GM12878 (cell line): ENCODE measurements around the gene SEMA4G. TPM values are rescaled to one million over a fixed set of nuclear protein-coding genes. Genes with fewer than 3 reads are reported as not detected.

Source experiments
- ATAC-seq: fragments of 200-7000 bp; cut with Tn5 transposase; 3 replicates; pipeline ENCODE4 v1.9.1; 2020; ENCODE audit warnings: mild to moderate bottlenecking, moderate library complexity
- BruUV-seq: library from RNA; stranded (reverse); fragments of 400-500 nt; replicated peaks from 2 replicates; lab custom pipeline; 2021; lab: Mats Ljungman, UMichigan
- CTCF ChIA-PET: fragments of 300-600 bp; sonication (Branson Sonifier 250); formaldehyde crosslinking; extraction: SDS; loops from one replicate; lab custom pipeline; 2021; ENCODE audit warnings: inconsistent platforms; lab: Yijun Ruan, JAX
- POLR2A ChIA-PET: fragments of 350-600 bp; formaldehyde crosslinking; extraction: SDS; loops from one replicate; lab custom pipeline; 2021; ENCODE audit warnings: inconsistent platforms; lab: Charles Lee
- RAD21 ChIA-PET: fragments of 300-600 bp; sonication (Branson Sonifier 250); formaldehyde crosslinking; loops from one replicate; lab custom pipeline; 2023; ENCODE audit warnings: antibody characterized with exemption; ENCODE audit not compliant: unreplicated experiment; lab: Charles Lee
- SMC1A ChIA-PET: fragments of 300-600 bp; sonication (Branson Sonifier 250); formaldehyde crosslinking; loops from one replicate; lab custom pipeline; 2023; ENCODE audit not compliant: unreplicated experiment, uncharacterized antibody; lab: Charles Lee
- DNase-seq: peaks from one replicate; pipeline ENCODE4 v3.0.0-alpha.2; 2011; ENCODE audit warnings: low read depth, low spot score
- FAIRE-seq: peaks from 3 replicates; lab custom pipeline; 2011; peaks lifted over from hg19 to GRCh38; lab: Jason Lieb, UNC
- H2AFZ ChIP-seq: 2 replicates; pipeline ENCODE4 v1.6.0; 2011; ENCODE audit warnings: low read depth, low read length, control low read depth; ENCODE audit not compliant: control insufficient read depth
- H3K27ac ChIP-seq: 2 replicates; pipeline ENCODE4 v1.5.1; 2011; ENCODE audit warnings: control low read depth; ENCODE audit not compliant: control insufficient read depth, insufficient read depth
- H3K27me3 ChIP-seq, 2 experiments: replicated peaks in 1 of 2; 2 replicates each; pipeline versions ENCODE4 v1.6.0 to v1.6.1; 2011; ENCODE audit warnings: low read length in 1 of 2; ENCODE audit not compliant: control insufficient read depth in 2 of 2, insufficient read depth in 2 of 2
- H3K36me3 ChIP-seq, 2 experiments: 2 replicates each; pipeline ENCODE4 v1.5.1; 2011; ENCODE audit warnings: low read length in 1 of 2; ENCODE audit not compliant: control insufficient read depth in 2 of 2, insufficient read depth in 2 of 2
- H3K4me1 ChIP-seq: 2 replicates; pipeline ENCODE4 v1.6.1; 2011; ENCODE audit warnings: mild to moderate bottlenecking, low read length, moderate library complexity, mixed read lengths; ENCODE audit not compliant: control insufficient read depth, insufficient read depth
- H3K4me2 ChIP-seq: 2 replicates; pipeline ENCODE4 v1.6.0; 2011; ENCODE audit warnings: control low read depth; ENCODE audit not compliant: control insufficient read depth, insufficient read depth
- H3K4me3 ChIP-seq: fragments of 200-600 bp; sonication (generic); 2 replicates; pipeline ENCODE4 v1.5.1; 2016
- H3K79me2 ChIP-seq: 2 replicates; pipeline ENCODE4 v1.6.0; 2011; ENCODE audit warnings: low read length; ENCODE audit not compliant: control insufficient read depth, insufficient read depth
- H3K9ac ChIP-seq: 2 replicates; pipeline ENCODE4 v1.8.0; 2011; ENCODE audit warnings: low read length, control low read depth, mixed read lengths; ENCODE audit not compliant: control insufficient read depth, insufficient read depth
- H3K9me3 ChIP-seq: replicated peaks from 3 replicates; pipeline ENCODE4 v1.5.1; 2011; ENCODE audit warnings: mild to moderate bottlenecking, low read length; ENCODE audit not compliant: control insufficient read depth, insufficient read depth
- H4K20me1 ChIP-seq: 2 replicates; pipeline ENCODE4 v1.6.0; 2011; ENCODE audit not compliant: control insufficient read depth, insufficient read depth
- EGR1 ChIP-seq, 2 experiments: IDR thresholded peaks; 1 replicate in 1 of 2; 2 replicates in 1 of 2; pipeline ENCODE4 v1.6.1; 2011 to 2012; ENCODE audit warnings: low read depth in 2 of 2, low read length in 2 of 2, borderline replicate concordance in 1 of 2, mild to moderate bottlenecking in 1 of 2, moderate library complexity in 1 of 2
- MEF2A ChIP-seq: IDR thresholded peaks from 2 replicates; pipeline ENCODE4 v1.6.1; 2011; ENCODE audit warnings: low read depth, mild to moderate bottlenecking, low read length, moderate library complexity; ENCODE audit not compliant: insufficient read depth
- RAD21 ChIP-seq: IDR thresholded peaks from 2 replicates; pipeline ENCODE4 v1.6.1; 2011; ENCODE audit warnings: mild to moderate bottlenecking, low read depth, low read length, moderate library complexity; ENCODE audit not compliant: insufficient read depth
- RELA ChIP-seq: fragments of 450-650 bp; IDR thresholded peaks from 2 replicates; pipeline ENCODE4 v1.8.0; 2014; ENCODE audit warnings: borderline replicate concordance; ENCODE audit not compliant: partially characterized antibody
- SMAD1 ChIP-seq: fragments of 450-650 bp; IDR thresholded peaks from 2 replicates; pipeline ENCODE4 v1.6.1; 2018; ENCODE audit warnings: mild to moderate bottlenecking, low read depth; ENCODE audit not compliant: partially characterized antibody
- STAT3 ChIP-seq: IDR thresholded peaks from 2 replicates; pipeline ENCODE4 v1.6.1; 2011; ENCODE audit warnings: low read depth, low read length, improper control_type of control experiment
- USF2 ChIP-seq: IDR thresholded peaks from 2 replicates; pipeline ENCODE4 v1.6.1; 2011; ENCODE audit warnings: low read depth, low read length, improper control_type of control experiment, borderline replicate concordance
- WGBS: methylation state at CpG from one replicate; pipeline ENCODE4 v1.1.6; 2016; ENCODE audit warnings: low lambda C conversion rate; ENCODE audit not compliant: insufficient replicate concordance, insufficient coverage; ENCODE audit errors: missing lambda C conversion rate; 5-methylcytosine and 5-hydroxymethylcytosine counted together
- in situ Hi-C: fragments of 300-500 bp; cut with MboI; formaldehyde crosslinking; loops from 9 replicates; pipeline ENCODE4 v1.14.3; 2018; ENCODE audit warnings: mixed read lengths
- intact Hi-C: fragments of 100-400 bp; cut with micrococcal nuclease; formaldehyde crosslinking; loops from one replicate; pipeline ENCODE4 v1.14.2; 2022; ENCODE audit not compliant: unreplicated experiment
- polyA plus RNA-seq, 11 experiments: library from polyadenylated mRNA; depleted of rRNA in 4 of 11; unstranded in 6 of 11; stranded (reverse) in 5 of 11; fragments of >200 nt; fragmentation: Nextera tagmentation in 4 of 11; fragmentation: Illumina TruSeq in 1 of 11; extraction: Ambion mirVana in 4 of 11; extraction: Trizol in 1 of 11; gene quantifications; 1 replicate in 1 of 11; 2 replicates in 10 of 11; pipeline versions ENCODE4 v1.2.1 to v1.2.3, GENCODE V29; 2011 to 2016; ENCODE audit warnings: inconsistent platforms in 2 of 11, missing spikeins in 2 of 11, low read depth in 1 of 11
- total RNA-seq, 4 experiments: library from RNA; depleted of rRNA in 3 of 4; stranded (reverse); fragments of >200 nt in 3 of 4; fragmentation: Illumina TruSeq in 1 of 4; extraction: Trizol in 1 of 4; gene quantifications; 2 replicates each; pipeline versions ENCODE4 v1.2.1 to v1.2.3, GENCODE V29; 2013 to 2021
- TF ChIP-seq, protein P1 (sequence below): IDR thresholded peaks from 2 replicates; pipeline ENCODE4 v1.6.1; 2012; ENCODE audit warnings: mild to moderate bottlenecking, low read depth, low read length

Gene SEMA4G
- total and polyA plus RNA-seq, 10 of the 15 experiments (the other 5 are each of a cell fraction or from before 2014, with no cell fraction given): 0.09 to 2.3 (median 0.44) TPM; not detected in 4

DNA sequence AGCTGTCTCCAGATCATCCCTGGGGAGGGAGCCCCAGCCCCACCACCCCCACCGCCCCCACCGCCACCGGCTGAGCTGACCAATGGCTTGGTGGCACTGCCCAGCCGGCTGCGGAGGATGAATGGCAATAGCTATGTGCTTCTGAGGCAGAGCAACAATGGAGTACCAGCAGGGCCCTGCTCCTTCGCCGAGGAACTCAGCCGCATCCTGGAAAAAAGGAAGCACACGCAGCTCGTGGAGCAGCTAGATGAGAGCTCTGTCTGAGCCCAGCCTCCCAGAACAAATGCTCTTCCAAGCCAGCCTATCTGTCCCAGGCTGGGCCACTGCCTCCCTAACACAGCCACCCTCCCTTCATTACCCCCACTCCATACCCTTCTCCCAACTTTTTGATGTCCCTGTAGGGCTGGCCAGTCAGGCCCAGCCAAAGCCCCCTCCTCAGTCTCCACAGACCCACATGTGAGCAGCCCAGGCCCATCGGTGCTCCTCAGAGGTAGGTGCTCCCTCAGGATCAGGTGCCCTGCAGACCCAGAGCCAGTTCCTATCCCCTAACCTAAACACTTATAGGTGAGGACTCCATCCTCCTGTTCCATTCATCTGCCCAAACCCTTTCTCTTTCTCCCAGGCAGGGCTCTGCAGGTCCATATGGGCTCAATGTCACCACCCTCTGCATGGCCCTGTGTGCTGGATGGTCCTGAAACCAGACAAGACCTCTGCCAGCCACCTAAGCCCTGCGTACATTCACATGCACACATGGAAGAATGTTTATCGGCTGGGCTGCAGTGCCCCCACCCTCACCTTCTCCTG is 14.8 kb downstream of the SEMA4G start:
- H3K9ac ChIP-seq: no peak overlapping the region
- ChIA-PET SMC1A (no interaction called here), POLR2A (interaction anchor here (1.3 kb wide), 1 partner anchor 71 kb away, joined by 3 read pairs; the partner anchor contains the start of gene SLF2), RAD21 (interaction anchor here (2.1 kb wide), 1 partner anchor 14 kb away, joined by 11 read pairs; no protein-coding TSS in a partner anchor), CTCF (interaction anchor here (3.3 to 5.5 kb wide), 2 partner anchors 13 to 31 kb away, joined by 15 to 42 read pairs; no protein-coding TSS in a partner anchor)
- H4K20me1 ChIP-seq: no peaks in the 10 kb centered on the region
- no peaks in the 10 kb centered on the region for H3K9me3 ChIP-seq
- in situ Hi-C loops: no loop called here
- ATAC-seq (no peak), DNase-seq (no peak), FAIRE-seq (no peak)
- peaks cover 16% of the 10 kb centered on the region for H3K4me1 ChIP-seq
- H3K27ac ChIP-seq: no peak overlapping the region
- H3K27me3 ChIP-seq: no peaks in the 10 kb centered on the region
- H3K79me2 ChIP-seq: peaks cover 28% of the 10 kb centered on the region
- H3K4me2 ChIP-seq: no peak overlapping the region
- no peak overlapping the region for H3K4me3 ChIP-seq
- TF ChIP-seq EGR1 (IDR thresholded peaks at IDR 0.05; ENCODE audit: borderline replicate concordance in 1 of 2, low read depth in 2 of 2, low read length in 2 of 2): no peak
- intact Hi-C loops: no loop called here
- BruUV-seq: no TSS peak
- no peak overlapping the region for H2AFZ ChIP-seq
- H3K36me3 ChIP-seq: peaks cover 0 to 3% of the 10 kb centered on the region in 2 experiments; a peak in 2 of 4 replicates
- WGBS: 97% methylated on average over 8 of the region's 13 CpGs

DNA sequence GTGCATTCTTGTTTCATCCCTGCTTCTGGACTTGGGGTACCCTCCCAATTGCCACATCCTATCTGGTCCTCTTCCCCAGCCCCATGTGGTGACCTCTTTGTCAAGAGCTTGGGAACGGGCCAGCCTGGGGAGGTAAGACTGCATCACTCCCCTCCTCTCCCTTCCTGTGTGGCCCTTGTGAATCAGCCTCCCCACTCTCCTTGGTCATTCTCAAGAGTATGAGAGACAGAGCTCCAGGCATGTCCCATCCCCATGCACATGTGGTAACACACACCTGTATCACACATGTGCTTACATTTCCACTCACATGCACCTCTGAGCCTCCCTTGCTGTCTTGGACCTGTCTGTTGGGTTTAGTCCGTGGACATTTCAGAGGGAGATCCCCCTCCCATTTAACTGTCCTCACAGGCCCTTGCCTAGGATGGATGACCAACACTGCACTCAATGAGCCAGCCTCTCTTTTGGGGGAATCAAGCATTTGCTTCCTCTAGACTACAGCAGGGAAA is 15.4 kb downstream of the SEMA4G start:
- intact Hi-C loops (no loop called here), in situ Hi-C loops (no loop called here)
- Histone ChIP-seq H3K27ac (no peak overlapping the region), H3K36me3 (peaks cover 2 to 4% of the 10 kb centered on the region in 2 experiments; a peak in 2 of 4 replicates), H3K4me3 (no peak overlapping the region), H3K4me2 (no peak overlapping the region), H2AFZ (no peak overlapping the region), H3K9me3 (no peaks in the 10 kb centered on the region), H3K79me2 (peaks cover 34% of the 10 kb centered on the region), H3K9ac (no peak overlapping the region), H3K27me3 (no peaks in the 10 kb centered on the region), H3K4me1 (peaks cover 16% of the 10 kb centered on the region), H4K20me1 (no peaks in the 10 kb centered on the region)
- CTCF ChIA-PET: interaction anchor here (0.9 to 5.5 kb wide), 5 partner anchors 10 to 449 kb away, joined by 3 to 42 read pairs (median 4); partner anchors contain the start of gene HIF1AN
- no peak for DNase-seq
- 66% methylated on average over 2 of the region's 2 CpGs for WGBS
- RAD21 ChIA-PET: interaction anchor here (2.1 kb wide), 1 partner anchor 13 kb away, joined by 11 read pairs; no protein-coding TSS in a partner anchor
- POLR2A ChIA-PET: interaction anchor here (0.6 to 2.8 kb wide), 7 partner anchors 13 to 939 kb away, joined by 3 to 23 read pairs (median 3); partner anchors contain the start of genes LZTS2, SEMA4G and SLF2
- TF ChIP-seq SMAD1: no peak
- TF ChIP-seq RAD21: no peak
- no peak for TF ChIP-seq RELA
- no peak for TF ChIP-seq USF2
- TF ChIP-seq STAT3: no peak
- TF ChIP-seq, protein P1, sequence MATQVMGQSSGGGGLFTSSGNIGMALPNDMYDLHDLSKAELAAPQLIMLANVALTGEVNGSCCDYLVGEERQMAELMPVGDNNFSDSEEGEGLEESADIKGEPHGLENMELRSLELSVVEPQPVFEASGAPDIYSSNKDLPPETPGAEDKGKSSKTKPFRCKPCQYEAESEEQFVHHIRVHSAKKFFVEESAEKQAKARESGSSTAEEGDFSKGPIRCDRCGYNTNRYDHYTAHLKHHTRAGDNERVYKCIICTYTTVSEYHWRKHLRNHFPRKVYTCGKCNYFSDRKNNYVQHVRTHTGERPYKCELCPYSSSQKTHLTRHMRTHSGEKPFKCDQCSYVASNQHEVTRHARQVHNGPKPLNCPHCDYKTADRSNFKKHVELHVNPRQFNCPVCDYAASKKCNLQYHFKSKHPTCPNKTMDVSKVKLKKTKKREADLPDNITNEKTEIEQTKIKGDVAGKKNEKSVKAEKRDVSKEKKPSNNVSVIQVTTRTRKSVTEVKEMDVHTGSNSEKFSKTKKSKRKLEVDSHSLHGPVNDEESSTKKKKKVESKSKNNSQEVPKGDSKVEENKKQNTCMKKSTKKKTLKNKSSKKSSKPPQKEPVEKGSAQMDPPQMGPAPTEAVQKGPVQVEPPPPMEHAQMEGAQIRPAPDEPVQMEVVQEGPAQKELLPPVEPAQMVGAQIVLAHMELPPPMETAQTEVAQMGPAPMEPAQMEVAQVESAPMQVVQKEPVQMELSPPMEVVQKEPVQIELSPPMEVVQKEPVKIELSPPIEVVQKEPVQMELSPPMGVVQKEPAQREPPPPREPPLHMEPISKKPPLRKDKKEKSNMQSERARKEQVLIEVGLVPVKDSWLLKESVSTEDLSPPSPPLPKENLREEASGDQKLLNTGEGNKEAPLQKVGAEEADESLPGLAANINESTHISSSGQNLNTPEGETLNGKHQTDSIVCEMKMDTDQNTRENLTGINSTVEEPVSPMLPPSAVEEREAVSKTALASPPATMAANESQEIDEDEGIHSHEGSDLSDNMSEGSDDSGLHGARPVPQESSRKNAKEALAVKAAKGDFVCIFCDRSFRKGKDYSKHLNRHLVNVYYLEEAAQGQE: no peak
- TF ChIP-seq MEF2A: no peak
- no peak for ATAC-seq
- no TSS peak for BruUV-seq
- no peak for FAIRE-seq
- SMC1A ChIA-PET: no interaction called here
